GM12892 (cell line): Measurements from ENCODE around the gene TOM1.

ENCODE experiments used
- POLR2A ChIP-seq: IDR thresholded peaks from 2 replicates; pipeline ENCODE4 v1.6.1; 2011; ENCODE audit warnings: low read depth, low read length, control low read depth
- POLR2AphosphoS5 ChIP-seq: IDR thresholded peaks from 2 replicates; pipeline ENCODE4 v1.6.1; 2011; ENCODE audit warnings: low read depth, low read length, control low read depth
- TAF1 ChIP-seq: IDR thresholded peaks from 2 replicates; pipeline ENCODE4 v1.6.1; 2011; ENCODE audit warnings: low read depth, mild to moderate bottlenecking, control low read depth, low read length, borderline replicate concordance

- TF ChIP-seq TAF1 (no peak), POLR2A (no peak), POLR2AphosphoS5 (no peak)
Observed at GRCh38 chr22:35335936-35336781, 36.5 kb downstream of the TOM1 start.
